OCI-LY7 (cell line): ENCODE measurements around the gene SPINK5.

Experiments
- CTCF ChIP-seq: fragments of 200-600 bp; sonication (generic); conservative IDR thresholded peaks from 2 replicates; pipeline ENCODE4 v1.5.1; 2014; ENCODE audit warnings: mild to moderate bottlenecking, antibody characterized with exemption, low read length, moderate library complexity, mixed read lengths
- EZH2phosphoT487 ChIP-seq: fragments of 200-600 bp; sonication (generic); IDR thresholded peaks from 2 replicates; pipeline ENCODE4 v1.6.1; 2018; ENCODE audit warnings: low read depth, borderline replicate concordance, mild to moderate bottlenecking, mixed run types, antibody characterized with exemption, low read length, moderate library complexity, mixed read lengths

- TF ChIP-seq CTCF (no peak), EZH2phosphoT487 (no peak)
Observed at GRCh38 chr5:148104226-148104625, 40.4 kb downstream of the SPINK5 start.
